Fibroblast of skin of left biceps (primary cell): ENCODE measurements around the gene AGAP1.

Experiments used
- DNase-seq, 2 experiments: peaks; one replicate each; pipeline ENCODE4 v3.0.0-alpha.2; 2013; ENCODE audit warnings: low read depth in 2 of 2

Gene AGAP1

GRCh38 chr2:236170590-236171165 is 676.8 kb downstream of the AGAP1 start:
- DNase-seq: no peak

GRCh38 chr2:236171181-236171679 is 677.4 kb downstream of the AGAP1 start:
- DNase-seq: no peak

GRCh38 chr2:236171680-236172254 is 677.9 kb downstream of the AGAP1 start:
- no peak for DNase-seq

- no peak for DNase-seq
These were observed 678.6 kb downstream of the AGAP1 start for GRCh38 chr2:236172255-236173035.

- no peak for DNase-seq
These were observed 679.3 kb downstream of the AGAP1 start for GRCh38 chr2:236173036-236173728.

- no peak for DNase-seq
These were observed 680.1 kb downstream of the AGAP1 start for GRCh38 chr2:236173729-236174607.

- no peak for DNase-seq
These were observed 681.8 kb downstream of the AGAP1 start for GRCh38 chr2:236175548-236176150.

- no peak for DNase-seq
These were observed 682.6 kb downstream of the AGAP1 start for GRCh38 chr2:236176417-236176816.

GRCh38 chr2:236176951-236177350 is 683.1 kb downstream of the AGAP1 start:
- DNase-seq: no peak

- DNase-seq: no peak
These were observed 683.7 kb downstream of the AGAP1 start for GRCh38 chr2:236177604-236177966.

GRCh38 chr2:236177967-236178889 is 684.4 kb downstream of the AGAP1 start:
- no peak for DNase-seq

- no peak for DNase-seq
These were observed 685.0 kb downstream of the AGAP1 start for GRCh38 chr2:236178890-236179235.

GRCh38 chr2:236179236-236180075 is 685.6 kb downstream of the AGAP1 start:
- DNase-seq: no peak

- DNase-seq: peak; percentile 40 to 46
These were observed 686.4 kb downstream of the AGAP1 start for GRCh38 chr2:236180076-236180816.

GRCh38 chr2:236180831-236181453 is 687.1 kb downstream of the AGAP1 start:
- DNase-seq: peak in 1 of 2 experiments; percentile 25
